Liver (tissue), 9 donors: Measurements from ENCODE around the gene CACNA1S. TPM values are rescaled to one million over a fixed set of nuclear protein-coding genes. Genes with fewer than 3 reads are reported as not detected.

ENCODE experiments used
- DNase-seq: peaks from one replicate; pipeline ENCODE4 v3.0.0-alpha.2; 2017; ENCODE audit warnings: low spot score
- H3K27ac ChIP-seq, 2 donors: one replicate each; pipeline ENCODE4 v1.7.0; 2013; ENCODE audit warnings: inconsistent platforms in 2 of 2, low read length in 2 of 2, control low read depth in 1 of 2, low read depth in 1 of 2, mild to moderate bottlenecking in 1 of 2
- H3K27me3 ChIP-seq, 4 donors: one replicate each; pipeline versions ENCODE4 v1.6.1 to v1.7.0; 2013; ENCODE audit warnings: low read length in 3 of 4, inconsistent platforms in 1 of 4, mild to moderate bottlenecking in 1 of 4, moderate library complexity in 1 of 4; ENCODE audit not compliant: control insufficient read depth in 4 of 4, insufficient read depth in 4 of 4
- H3K36me3 ChIP-seq, 4 donors: one replicate each; pipeline versions ENCODE4 v1.6.1 to v1.7.0; 2013; ENCODE audit warnings: low read length in 3 of 4, mild to moderate bottlenecking in 3 of 4, low read depth in 1 of 4, moderate library complexity in 1 of 4; ENCODE audit not compliant: control insufficient read depth in 4 of 4, insufficient read depth in 3 of 4
- H3K4me1 ChIP-seq, 4 donors: one replicate each; pipeline versions ENCODE4 v1.6.1 to v1.7.0; 2013; ENCODE audit warnings: low read length in 3 of 4, mild to moderate bottlenecking in 3 of 4, moderate library complexity in 1 of 4; ENCODE audit not compliant: control insufficient read depth in 4 of 4, insufficient read depth in 4 of 4
- H3K4me3 ChIP-seq, 3 donors: one replicate each; pipeline versions ENCODE4 v1.6.1 to v1.7.0; 2013; ENCODE audit warnings: low read length in 3 of 3, control low read depth in 1 of 3, low read depth in 1 of 3, mild to moderate bottlenecking in 1 of 3
- H3K9ac ChIP-seq, 2 donors: one replicate each; pipeline ENCODE4 v1.7.0; 2013; ENCODE audit warnings: low read length in 2 of 2, mild to moderate bottlenecking in 2 of 2, moderate library complexity in 2 of 2, control low read depth in 1 of 2, low read depth in 1 of 2
- H3K9me3 ChIP-seq, 4 donors: one replicate each; pipeline versions ENCODE4 v1.6.1 to v1.7.0; 2013; ENCODE audit warnings: low read length in 3 of 4; ENCODE audit not compliant: control insufficient read depth in 4 of 4
- FOXA1 ChIP-seq: IDR thresholded peaks from 2 replicates; pipeline ENCODE4 v1.6.1; 2016; ENCODE audit warnings: antibody characterized with exemption
- FOXA2 ChIP-seq: IDR thresholded peaks from 2 replicates; pipeline ENCODE4 v1.6.1; 2016; ENCODE audit warnings: antibody characterized with exemption
- GABPA ChIP-seq, 2 donors: IDR thresholded peaks in 1 of 2; conservative IDR thresholded peaks in 1 of 2; 2 replicates each; pipeline ENCODE4 v1.6.1; 2016; ENCODE audit warnings: antibody characterized with exemption in 2 of 2, mild to moderate bottlenecking in 1 of 2, moderate library complexity in 1 of 2
- HNF4A ChIP-seq, 2 donors: conservative IDR thresholded peaks; 2 replicates each; pipeline ENCODE4 v1.6.1; 2016; ENCODE audit warnings: antibody characterized with exemption in 2 of 2, mild to moderate bottlenecking in 2 of 2
- JUND ChIP-seq, 2 donors: IDR thresholded peaks; 2 replicates each; pipeline ENCODE4 v1.6.1; 2016; ENCODE audit warnings: antibody characterized with exemption in 2 of 2
- NR2F2 ChIP-seq: IDR thresholded peaks from 2 replicates; pipeline ENCODE4 v1.6.1; 2016; ENCODE audit warnings: antibody characterized with exemption
- RAD21 ChIP-seq, 2 donors: IDR thresholded peaks; 2 replicates each; pipeline ENCODE4 v1.6.1; 2016; ENCODE audit warnings: antibody characterized with exemption in 2 of 2, mild to moderate bottlenecking in 2 of 2
- SP1 ChIP-seq: IDR thresholded peaks from 2 replicates; pipeline ENCODE4 v1.6.1; 2018; ENCODE audit warnings: antibody characterized with exemption, mild to moderate bottlenecking
- TAF1 ChIP-seq: conservative IDR thresholded peaks from 2 replicates; pipeline ENCODE4 v1.6.1; 2016; ENCODE audit warnings: antibody characterized with exemption, mild to moderate bottlenecking
- YY1 ChIP-seq: IDR thresholded peaks from 2 replicates; pipeline ENCODE4 v1.6.1; 2016; ENCODE audit warnings: antibody characterized with exemption, mild to moderate bottlenecking
- WGBS: extraction: QIAGEN DNeasy Blood & Tissue Kit; methylation state at CpG from one replicate; pipeline ENCODE4 v1.1.7; 2013; 5-methylcytosine and 5-hydroxymethylcytosine counted together
- polyA plus RNA-seq, 2 donors: library from polyadenylated mRNA; stranded (reverse) in 1 of 2; unstranded in 1 of 2; fragments of 200-250 nt in 1 of 2; fragments of >200 nt in 1 of 2; fragmentation: Nextera tagmentation in 1 of 2; extraction: Ambion mirVana in 1 of 2; gene quantifications; one replicate each; pipeline versions ENCODE4 v1.2.1 to v1.2.3, GENCODE V29; 2013 to 2015
- total RNA-seq, 2 donors: library from RNA; depleted of rRNA; stranded (reverse); fragments of >200 nt; gene quantifications; one replicate each; pipeline ENCODE4 v1.2.3, GENCODE V29; 2014
- TF ChIP-seq, protein P1 (sequence below): IDR thresholded peaks from 2 replicates; pipeline ENCODE4 v1.6.1; 2016; ENCODE audit warnings: antibody characterized with exemption
- TF ChIP-seq, protein P2 (sequence below): IDR thresholded peaks from 2 replicates; pipeline ENCODE4 v1.6.1; 2016; ENCODE audit warnings: antibody characterized with exemption
- TF ChIP-seq, protein P3 (sequence below): IDR thresholded peaks from 2 replicates; pipeline ENCODE4 v1.6.1; 2016; ENCODE audit warnings: antibody characterized with exemption, mild to moderate bottlenecking
- TF ChIP-seq, protein P4 (sequence below): IDR thresholded peaks from 2 replicates; pipeline ENCODE4 v1.6.1; 2016; ENCODE audit warnings: antibody characterized with exemption
- donor health status: healthy.
- donor health status: healthy.
- donor health status: healthy.
- donor health status: healthy.
- donor health status: healthy.

The CACNA1S gene
- total and polyA plus RNA-seq, 4 donors, result under 0.01 to 0.33 TPM; not detected in 2

DNA sequence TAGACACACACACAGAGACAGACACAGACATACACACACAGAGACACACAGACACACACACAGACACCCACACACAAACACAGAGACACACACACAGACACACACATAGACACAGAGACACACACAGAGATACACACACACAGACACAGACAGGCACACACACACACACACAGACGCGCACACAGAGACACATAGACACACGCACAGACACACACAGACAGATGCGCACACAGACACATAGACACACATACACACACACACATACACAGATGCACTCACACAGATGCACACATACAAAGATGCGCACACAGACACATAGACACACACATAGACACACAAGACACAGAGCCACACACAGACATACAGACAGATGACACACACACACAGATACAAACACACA lies 104.7 kb downstream of the CACNA1S start:
- WGBS, result 99% methylated on average over 5 of the region's 5 CpGs
- no peak overlapping the region for H3K27ac ChIP-seq
- H3K27me3 ChIP-seq, result no peaks in the 10 kb centered on the region
- no peak overlapping the region for H3K9ac ChIP-seq
- DNase-seq, result no peak
- H3K4me3 ChIP-seq, result no peak overlapping the region
- TF ChIP-seq TAF1 (no peak), JUND (IDR thresholded peaks at IDR 0.05) (no peak), SP1 (no peak), FOXA2 (no peak), GABPA (IDR thresholded peaks at IDR 0.05 in 1 of 2, conservative IDR thresholded peaks at IDR 0.05 in 1 of 2) (no peak), FOXA1 (no peak), YY1 (no peak), RAD21 (IDR thresholded peaks at IDR 0.05) (no peak)
- TF ChIP-seq, protein P1, sequence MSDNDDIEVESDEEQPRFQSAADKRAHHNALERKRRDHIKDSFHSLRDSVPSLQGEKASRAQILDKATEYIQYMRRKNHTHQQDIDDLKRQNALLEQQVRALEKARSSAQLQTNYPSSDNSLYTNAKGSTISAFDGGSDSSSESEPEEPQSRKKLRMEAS, result no peak
- TF ChIP-seq, protein P2, sequence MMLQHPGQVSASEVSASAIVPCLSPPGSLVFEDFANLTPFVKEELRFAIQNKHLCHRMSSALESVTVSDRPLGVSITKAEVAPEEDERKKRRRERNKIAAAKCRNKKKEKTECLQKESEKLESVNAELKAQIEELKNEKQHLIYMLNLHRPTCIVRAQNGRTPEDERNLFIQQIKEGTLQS, result no peak
- TF ChIP-seq, protein P3, sequence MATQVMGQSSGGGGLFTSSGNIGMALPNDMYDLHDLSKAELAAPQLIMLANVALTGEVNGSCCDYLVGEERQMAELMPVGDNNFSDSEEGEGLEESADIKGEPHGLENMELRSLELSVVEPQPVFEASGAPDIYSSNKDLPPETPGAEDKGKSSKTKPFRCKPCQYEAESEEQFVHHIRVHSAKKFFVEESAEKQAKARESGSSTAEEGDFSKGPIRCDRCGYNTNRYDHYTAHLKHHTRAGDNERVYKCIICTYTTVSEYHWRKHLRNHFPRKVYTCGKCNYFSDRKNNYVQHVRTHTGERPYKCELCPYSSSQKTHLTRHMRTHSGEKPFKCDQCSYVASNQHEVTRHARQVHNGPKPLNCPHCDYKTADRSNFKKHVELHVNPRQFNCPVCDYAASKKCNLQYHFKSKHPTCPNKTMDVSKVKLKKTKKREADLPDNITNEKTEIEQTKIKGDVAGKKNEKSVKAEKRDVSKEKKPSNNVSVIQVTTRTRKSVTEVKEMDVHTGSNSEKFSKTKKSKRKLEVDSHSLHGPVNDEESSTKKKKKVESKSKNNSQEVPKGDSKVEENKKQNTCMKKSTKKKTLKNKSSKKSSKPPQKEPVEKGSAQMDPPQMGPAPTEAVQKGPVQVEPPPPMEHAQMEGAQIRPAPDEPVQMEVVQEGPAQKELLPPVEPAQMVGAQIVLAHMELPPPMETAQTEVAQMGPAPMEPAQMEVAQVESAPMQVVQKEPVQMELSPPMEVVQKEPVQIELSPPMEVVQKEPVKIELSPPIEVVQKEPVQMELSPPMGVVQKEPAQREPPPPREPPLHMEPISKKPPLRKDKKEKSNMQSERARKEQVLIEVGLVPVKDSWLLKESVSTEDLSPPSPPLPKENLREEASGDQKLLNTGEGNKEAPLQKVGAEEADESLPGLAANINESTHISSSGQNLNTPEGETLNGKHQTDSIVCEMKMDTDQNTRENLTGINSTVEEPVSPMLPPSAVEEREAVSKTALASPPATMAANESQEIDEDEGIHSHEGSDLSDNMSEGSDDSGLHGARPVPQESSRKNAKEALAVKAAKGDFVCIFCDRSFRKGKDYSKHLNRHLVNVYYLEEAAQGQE, result no peak
- TF ChIP-seq, protein P4, sequence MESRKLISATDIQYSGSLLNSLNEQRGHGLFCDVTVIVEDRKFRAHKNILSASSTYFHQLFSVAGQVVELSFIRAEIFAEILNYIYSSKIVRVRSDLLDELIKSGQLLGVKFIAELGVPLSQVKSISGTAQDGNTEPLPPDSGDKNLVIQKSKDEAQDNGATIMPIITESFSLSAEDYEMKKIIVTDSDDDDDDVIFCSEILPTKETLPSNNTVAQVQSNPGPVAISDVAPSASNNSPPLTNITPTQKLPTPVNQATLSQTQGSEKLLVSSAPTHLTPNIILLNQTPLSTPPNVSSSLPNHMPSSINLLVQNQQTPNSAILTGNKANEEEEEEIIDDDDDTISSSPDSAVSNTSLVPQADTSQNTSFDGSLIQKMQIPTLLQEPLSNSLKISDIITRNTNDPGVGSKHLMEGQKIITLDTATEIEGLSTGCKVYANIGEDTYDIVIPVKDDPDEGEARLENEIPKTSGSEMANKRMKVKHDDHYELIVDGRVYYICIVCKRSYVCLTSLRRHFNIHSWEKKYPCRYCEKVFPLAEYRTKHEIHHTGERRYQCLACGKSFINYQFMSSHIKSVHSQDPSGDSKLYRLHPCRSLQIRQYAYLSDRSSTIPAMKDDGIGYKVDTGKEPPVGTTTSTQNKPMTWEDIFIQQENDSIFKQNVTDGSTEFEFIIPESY, result no peak
- no peaks in the 10 kb centered on the region for H3K9me3 ChIP-seq
- no peaks in the 10 kb centered on the region for H3K4me1 ChIP-seq
- no peaks in the 10 kb centered on the region for H3K36me3 ChIP-seq

DNA sequence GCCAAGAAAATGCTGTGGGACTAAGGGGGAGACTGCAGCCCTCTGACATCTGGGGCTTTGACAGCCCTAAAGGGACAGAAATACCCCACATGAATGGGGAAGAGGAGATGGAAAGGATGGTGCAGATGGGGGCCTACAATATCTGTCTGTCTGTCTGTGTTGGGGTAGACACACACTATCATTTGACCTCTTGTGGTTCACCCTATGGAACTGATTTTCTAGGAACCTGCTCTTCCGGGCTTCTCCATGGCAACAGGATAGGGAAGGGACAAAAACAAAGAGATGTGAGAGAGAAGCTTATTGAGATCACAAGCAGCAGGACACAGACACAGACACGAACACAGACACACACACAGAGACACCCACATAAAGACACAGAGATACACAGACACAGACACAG lies 105.8 kb downstream of the CACNA1S start:
- H3K27ac ChIP-seq, result no peak overlapping the region
- no peak overlapping the region for H3K4me3 ChIP-seq
- no peak for TF ChIP-seq SP1
- H3K9ac ChIP-seq, result no peak overlapping the region
- no peaks in the 10 kb centered on the region for H3K27me3 ChIP-seq
- no peaks in the 10 kb centered on the region for H3K36me3 ChIP-seq
- DNase-seq, result no peak
- 65% methylated on average over 2 of the region's 2 CpGs for WGBS
- H3K4me1 ChIP-seq, result no peaks in the 10 kb centered on the region
- H3K9me3 ChIP-seq, result no peaks in the 10 kb centered on the region

DNA sequence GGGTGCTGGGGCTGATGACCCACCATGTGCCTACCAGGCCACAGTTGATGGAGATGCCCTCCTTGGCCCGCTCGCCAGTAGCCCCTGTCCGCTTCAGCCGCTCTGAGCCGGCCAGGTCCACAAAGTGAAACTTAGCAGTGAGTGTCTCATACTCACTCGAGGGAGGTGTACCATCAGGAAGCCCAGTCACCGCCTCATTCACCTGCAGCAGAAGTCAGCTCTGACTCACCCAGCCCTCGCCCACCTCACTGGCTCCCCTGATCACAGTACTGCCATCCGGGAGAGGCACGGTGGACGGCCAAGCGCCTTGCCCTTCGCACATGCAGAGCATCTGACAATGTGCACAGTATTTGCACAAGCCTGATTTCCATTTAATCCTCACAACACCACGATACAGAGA lies 107.5 kb downstream of the CACNA1S start:
- no peak overlapping the region for H3K27ac ChIP-seq
- TF ChIP-seq NR2F2 (no peak), JUND (IDR thresholded peaks at IDR 0.05) (no peak), RAD21 (IDR thresholded peaks at IDR 0.05) (no peak), TAF1 (no peak), HNF4A (conservative IDR thresholded peaks at IDR 0.05) (no peak), SP1 (no peak)
- TF ChIP-seq, protein P4, result no peak
- TF ChIP-seq, protein P1, result no peak
- no peaks in the 10 kb centered on the region for H3K36me3 ChIP-seq
- no peak overlapping the region for H3K4me3 ChIP-seq
- 93% methylated on average over 14 of the region's 14 CpGs for WGBS
- no peaks in the 10 kb centered on the region for H3K9me3 ChIP-seq
- H3K9ac ChIP-seq, result no peak overlapping the region
- H3K27me3 ChIP-seq, result no peaks in the 10 kb centered on the region
- no peaks in the 10 kb centered on the region for H3K4me1 ChIP-seq
- DNase-seq, result no peak
